K562 (cell line): ENCODE results near the gene CUL2. TPM values are rescaled to one million over a fixed set of nuclear protein-coding genes. Genes with fewer than 3 reads are reported as not detected.
"Not testable (repeated sequence)": the region's sequence is repeated elsewhere in the genome, so short reads cannot be mapped to it uniquely, and the experiment has no call there.

Source experiments
- ATAC-seq: fragments of 200-7000 bp; cut with Tn5 transposase; 3 replicates; pipeline ENCODE4 v1.9.1; 2020; ENCODE audit warnings: moderate library complexity
- BruUV-seq: library from RNA; stranded (reverse); fragments of 400-500 nt; replicated peaks from 2 replicates; lab custom pipeline; 2021; lab: Mats Ljungman, UMichigan
- CTCF ChIA-PET: fragments of 300-600 bp; formaldehyde crosslinking; extraction: SDS; loops from one replicate; lab custom pipeline; 2021; ENCODE audit warnings: low intra/inter-chr PET ratio; lab: Yijun Ruan, JAX
- POLR2A ChIA-PET: fragments of 300-600, 350-650 bp; sonication (Branson Sonifier 250); formaldehyde crosslinking; extraction: SDS; loops from one replicate; lab custom pipeline; 2021; ENCODE audit warnings: antibody characterized with exemption, inconsistent platforms; lab: Yijun Ruan, JAX
- DNase-seq, 4 experiments: peaks; one replicate each; pipeline versions ENCODE4 v3.0.0 to v3.0.0-alpha.2; 2011 to 2018; ENCODE audit warnings: low spot score in 3 of 4, mixed read lengths in 3 of 4; ENCODE audit errors: extremely low read depth in 1 of 4
- FAIRE-seq: peaks from 2 replicates; lab custom pipeline; 2011; peaks lifted over from hg19 to GRCh38; lab: Jason Lieb, UNC
- H2AFZ ChIP-seq: 2 replicates; pipeline ENCODE4 v1.6.0; 2011; ENCODE audit warnings: low read depth, low read length, control low read depth, inconsistent platforms
- H3K27ac ChIP-seq: fragments of 200-600 bp; 3 replicates; pipeline ENCODE4 v1.8.0; 2011; ENCODE audit warnings: low read depth, mild to moderate bottlenecking, control low read depth, inconsistent platforms, low read length, moderate library complexity, mixed read lengths; ENCODE audit errors: extremely low read depth
- H3K27me3 ChIP-seq, 2 experiments: fragments of 300-600 bp in 1 of 2; 2 replicates in 1 of 2; 3 replicates in 1 of 2; pipeline versions ENCODE4 v1.6.0 to v1.8.0; 2011; ENCODE audit warnings: inconsistent platforms in 2 of 2, low read length in 2 of 2, mild to moderate bottlenecking in 1 of 2, mixed read lengths in 1 of 2, moderate library complexity in 1 of 2; ENCODE audit not compliant: control insufficient read depth in 2 of 2, insufficient read depth in 2 of 2
- H3K36me3 ChIP-seq: fragments of 300-600 bp; 3 replicates; pipeline ENCODE4 v1.8.0; 2011; ENCODE audit warnings: mild to moderate bottlenecking, low read length, inconsistent platforms; ENCODE audit not compliant: control insufficient read depth, insufficient read depth
- H3K4me1 ChIP-seq, 2 experiments: fragments of 200-600 bp in 1 of 2; replicated peaks in 1 of 2; 2 replicates in 1 of 2; 3 replicates in 1 of 2; pipeline versions ENCODE4 v1.5.1 to v1.8.0; 2011; ENCODE audit warnings: inconsistent platforms in 2 of 2, low read length in 2 of 2, mild to moderate bottlenecking in 1 of 2, mixed read lengths in 1 of 2, moderate library complexity in 1 of 2; ENCODE audit not compliant: control insufficient read depth in 2 of 2, insufficient read depth in 2 of 2
- H3K4me2 ChIP-seq: 2 replicates; pipeline ENCODE4 v1.6.1; 2011; ENCODE audit warnings: low read length, control low read depth, inconsistent platforms, mixed read lengths; ENCODE audit not compliant: insufficient read depth
- H3K4me3 ChIP-seq: fragments of 200-600 bp; sonication (generic), shearing (Covaris generic); 2 replicates; pipeline ENCODE4 v1.5.1; 2016; ENCODE audit warnings: control low read depth, inconsistent platforms
- H3K79me2 ChIP-seq: fragments of 200-600 bp; 3 replicates; pipeline ENCODE4 v1.8.0; 2011; ENCODE audit warnings: low read length, inconsistent platforms; ENCODE audit not compliant: control insufficient read depth, insufficient read depth
- H3K9ac ChIP-seq, 2 experiments: 2 replicates each; pipeline versions ENCODE4 v1.6.0 to v1.6.1; 2011; ENCODE audit warnings: low read depth in 2 of 2, low read length in 2 of 2, control low read depth in 1 of 2, inconsistent platforms in 1 of 2, mild to moderate bottlenecking in 1 of 2, mixed read lengths in 1 of 2; ENCODE audit not compliant: insufficient read depth in 1 of 2
- H3K9me1 ChIP-seq: one replicate; pipeline ENCODE4 v1.6.0; 2011; ENCODE audit warnings: inconsistent platforms, mild to moderate bottlenecking, low read length, moderate library complexity; ENCODE audit not compliant: control insufficient read depth, insufficient read depth
- H3K9me3 ChIP-seq: replicated peaks from 2 replicates; pipeline ENCODE4 v1.5.1; 2011; ENCODE audit warnings: low read depth, low read length, inconsistent platforms; ENCODE audit not compliant: control insufficient read depth, insufficient read depth
- H4K20me1 ChIP-seq: replicated peaks from 2 replicates; pipeline ENCODE4 v1.6.1; 2011; ENCODE audit warnings: low read length, inconsistent platforms, mixed read lengths; ENCODE audit not compliant: control insufficient read depth, insufficient read depth
- ZNF217 ChIP-seq: sonication (generic); formaldehyde crosslinking; IDR thresholded peaks from 2 replicates; pipeline ENCODE4 v1.8.0; 2022; ENCODE audit warnings: mild to moderate bottlenecking, missing genetic modification reagents
- ZNF551 ChIP-seq: fragments of 250-450 bp; sonication (Bioruptor Pico); IDR thresholded peaks from 2 replicates; pipeline ENCODE4 v1.5.0; 2021; ENCODE audit warnings: mild to moderate bottlenecking, moderate library complexity
- WGBS: fragments of 100-300 bp; shearing (Covaris generic); methylation state at CpG from one replicate; pipeline ENCODE4 v1.1.6; 2016; ENCODE audit warnings: low coverage, mixed read lengths; ENCODE audit not compliant: insufficient coverage; ENCODE audit errors: missing lambda C conversion rate; 5-methylcytosine and 5-hydroxymethylcytosine counted together
- in situ Hi-C: fragments of 300-500 bp; cut with MboI; formaldehyde crosslinking; loops from 4 replicates; pipeline ENCODE4 v1.15.0; 2018; ENCODE audit warnings: inconsistent platforms, mixed read lengths
- intact Hi-C: fragments of 100-400 bp; cut with micrococcal nuclease; formaldehyde crosslinking; loops from 2 replicates; pipeline ENCODE4 v1.14.2; 2022
- polyA plus RNA-seq, 8 experiments: library from polyadenylated mRNA; depleted of rRNA in 4 of 8; stranded (reverse) in 5 of 8; unstranded in 3 of 8; fragments of >200 nt; fragmentation: Nextera tagmentation in 2 of 8; fragmentation: Illumina TruSeq in 1 of 8; extraction: Ambion mirVana in 2 of 8; extraction: Trizol in 1 of 8; gene quantifications; 2 replicates each; pipeline versions ENCODE4 v1.2.1 to v1.2.3, GENCODE V29; 2011 to 2014; ENCODE audit warnings: inconsistent platforms in 1 of 8, missing spikeins in 1 of 8
- total RNA-seq, 7 experiments: library from RNA; depleted of rRNA in 6 of 7; stranded (reverse); fragments of >200 nt in 6 of 7; fragmentation: Illumina TruSeq in 2 of 7; extraction: Trizol in 2 of 7; gene quantifications; 2 replicates each; pipeline versions ENCODE4 v1.2.1 to v1.2.3, GENCODE V29; 2011 to 2021; ENCODE audit warnings: low replicate concordance in 1 of 7

CUL2 gene
- total and polyA plus RNA-seq, 9 of the 15 experiments (the other 6 are each of a cell fraction or from before 2014, with no cell fraction given), result 17.3 to 46.3 (median 41.2) TPM

GRCh38 chr10:35083242-35083641 is 6.9 kb downstream of the CUL2 start:
- Histone ChIP-seq H3K36me3 (peaks cover 17% of the 10 kb centered on the region; the same call in 2 of the 3 replicates), H3K4me3 (no peak overlapping the region), H3K79me2 (peaks cover 91% of the 10 kb centered on the region), H3K4me1 (no peaks in the 10 kb centered on the region; a peak in 3 of 5 replicates), H3K27ac (no peak overlapping the region), H3K27me3 (no peaks in the 10 kb centered on the region), H3K9me1 (no peaks in the 10 kb centered on the region), H3K4me2 (no peak overlapping the region), H3K9me3 (peaks cover 3% of the 10 kb centered on the region; the same call in 1 of the 2 replicates), H3K9ac (no peak overlapping the region), H4K20me1 (no peaks in the 10 kb centered on the region), H2AFZ (no peak overlapping the region)
- ATAC-seq (no peak), FAIRE-seq (no peak), DNase-seq (no peak)
- intact Hi-C loops, result no loop called here
- 75% methylated on average over 1 of the region's 1 CpG for WGBS
- ChIA-PET CTCF (interaction anchor here (1.1 kb wide), 1 partner anchor 10 kb away, joined by 4 read pairs; no protein-coding TSS in a partner anchor), POLR2A (interaction anchor here (1.2 kb wide), 1 partner anchor 8 kb away, joined by 3 read pairs; no protein-coding TSS in a partner anchor)
- TF ChIP-seq ZNF217 (CRISPR knock-in tag) (no peak), ZNF551 (CRISPR knock-in tag) (no peak)
- BruUV-seq, result no TSS peak
- in situ Hi-C loops, result no loop called here

- peaks cover 12% of the 10 kb centered on the region; the same call in 2 of the 3 replicates for H3K36me3 ChIP-seq
- peaks cover 76% of the 10 kb centered on the region for H3K79me2 ChIP-seq
- H3K4me1 ChIP-seq, BruUV-seq, H3K27me3 ChIP-seq, ATAC-seq, FAIRE-seq, H3K9me1 ChIP-seq, H3K9me3 ChIP-seq, DNase-seq, H3K27ac ChIP-seq, H3K9ac ChIP-seq, H3K4me2 ChIP-seq, H4K20me1 ChIP-seq, in situ Hi-C loops, H3K4me3 ChIP-seq, intact Hi-C loops, H2AFZ ChIP-seq, CTCF ChIA-PET: not testable (repeated sequence)
- 91% methylated on average over 1 of the region's 1 CpG for WGBS
- POLR2A ChIA-PET, result interaction anchor here (1.1 to 1.6 kb wide), 2 partner anchors 11 to 25 kb away, joined by 4 to 6 read pairs; partner anchors contain the start of gene CUL2
Observed at GRCh38 chr10:35080261-35080660, 9.9 kb downstream of the CUL2 start.
